ENCODE results near the gene FBXW8. TPM values are rescaled to one million over a fixed set of nuclear protein-coding genes. Genes with fewer than 3 reads are reported as not detected.

FBXW8 gene
- total and polyA plus RNA-seq, 12 donors: 2.4 to 11.3 (median 7.4) TPM

DNA sequence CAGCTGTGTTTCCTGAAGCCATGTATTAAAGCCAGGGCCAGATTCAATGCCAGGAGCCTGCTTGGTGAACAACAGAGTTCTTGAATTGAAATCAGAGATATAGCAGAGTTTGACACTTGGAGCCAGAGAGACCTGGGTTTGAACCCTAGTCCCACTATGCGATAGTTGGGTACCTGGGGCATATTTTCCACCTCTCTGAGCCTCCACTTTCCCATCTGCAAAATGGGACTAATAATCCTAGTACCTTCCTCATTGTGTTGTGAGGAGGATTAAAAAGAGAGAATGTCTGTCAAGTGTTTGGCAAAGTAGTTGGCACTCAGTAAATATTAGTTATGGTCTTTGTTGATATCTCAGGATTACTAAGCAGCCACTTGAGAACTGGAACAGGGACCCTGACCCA, 23.5 kb upstream of the FBXW8 start:
- TF ChIP-seq, protein P1, sequence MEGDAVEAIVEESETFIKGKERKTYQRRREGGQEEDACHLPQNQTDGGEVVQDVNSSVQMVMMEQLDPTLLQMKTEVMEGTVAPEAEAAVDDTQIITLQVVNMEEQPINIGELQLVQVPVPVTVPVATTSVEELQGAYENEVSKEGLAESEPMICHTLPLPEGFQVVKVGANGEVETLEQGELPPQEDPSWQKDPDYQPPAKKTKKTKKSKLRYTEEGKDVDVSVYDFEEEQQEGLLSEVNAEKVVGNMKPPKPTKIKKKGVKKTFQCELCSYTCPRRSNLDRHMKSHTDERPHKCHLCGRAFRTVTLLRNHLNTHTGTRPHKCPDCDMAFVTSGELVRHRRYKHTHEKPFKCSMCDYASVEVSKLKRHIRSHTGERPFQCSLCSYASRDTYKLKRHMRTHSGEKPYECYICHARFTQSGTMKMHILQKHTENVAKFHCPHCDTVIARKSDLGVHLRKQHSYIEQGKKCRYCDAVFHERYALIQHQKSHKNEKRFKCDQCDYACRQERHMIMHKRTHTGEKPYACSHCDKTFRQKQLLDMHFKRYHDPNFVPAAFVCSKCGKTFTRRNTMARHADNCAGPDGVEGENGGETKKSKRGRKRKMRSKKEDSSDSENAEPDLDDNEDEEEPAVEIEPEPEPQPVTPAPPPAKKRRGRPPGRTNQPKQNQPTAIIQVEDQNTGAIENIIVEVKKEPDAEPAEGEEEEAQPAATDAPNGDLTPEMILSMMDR (IDR thresholded peaks at IDR 0.05): no peak
- intact Hi-C loops (cut with DNase I): loop anchor here in 2 of 10 donors (10.0 kb wide), 1 partner anchor 182 kb away; no protein-coding TSS in a partner anchor
- Histone ChIP-seq H3K36me3 (no peaks in the 10 kb centered on the region), H3K4me3 (no peak overlapping the region), H3K4me1 (peaks cover 0 to 7% (median under 1%) of the 10 kb centered on the region in 9 donors), H3K27me3 (peaks cover 0 to 28% (median 17%) of the 10 kb centered on the region in 7 donors), H3K27ac (no peak overlapping the region), H3K9me3 (peaks cover 0 to 7% (median 0%) of the 10 kb centered on the region in 11 donors)
- DNase-seq (no peak), ATAC-seq (no peak)
- WGBS, 2 donors: 83 to 94% methylated on average over 1 of the region's 1 CpG

DNA sequence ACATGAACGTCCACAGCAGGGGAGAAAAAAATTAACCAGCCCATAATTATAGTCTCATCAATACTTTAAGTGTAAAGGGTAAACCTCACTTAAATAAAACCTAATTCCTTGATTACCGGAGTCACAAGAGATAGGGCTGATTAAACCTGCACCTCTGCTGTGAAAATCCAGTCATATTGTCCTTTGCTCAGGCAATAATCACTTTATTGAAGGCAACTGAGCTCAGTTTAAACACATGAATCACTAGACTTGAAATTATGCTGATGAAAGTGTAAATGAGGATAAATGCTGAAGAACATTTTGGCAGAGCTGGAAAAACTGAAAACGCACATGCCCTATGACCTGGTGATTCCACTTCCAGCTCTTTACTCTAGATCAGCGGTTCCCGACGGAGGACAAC, 22.9 kb upstream of the FBXW8 start:
- H3K9me3 ChIP-seq: peaks cover 0 to 7% (median 0%) of the 10 kb centered on the region in 11 donors
- no peaks in the 10 kb centered on the region for H3K36me3 ChIP-seq
- H3K27ac ChIP-seq: no peak overlapping the region
- peaks cover 0 to 4% (median 0%) of the 10 kb centered on the region in 9 donors for H3K4me1 ChIP-seq
- DNase-seq (no peak), ATAC-seq (no peak)
- no peak overlapping the region for H3K4me3 ChIP-seq
- intact Hi-C loops (cut with DNase I): loop anchor here in 2 of 10 donors (10.0 kb wide), 1 partner anchor 183 kb away; no protein-coding TSS in a partner anchor
- 75 to 81% methylated on average over 6 of the region's 6 CpGs for WGBS, 2 donors
- peaks cover 0 to 22% (median 11%) of the 10 kb centered on the region in 7 donors for H3K27me3 ChIP-seq
- TF ChIP-seq, protein P1 (IDR thresholded peaks at IDR 0.05): no peak

DNA sequence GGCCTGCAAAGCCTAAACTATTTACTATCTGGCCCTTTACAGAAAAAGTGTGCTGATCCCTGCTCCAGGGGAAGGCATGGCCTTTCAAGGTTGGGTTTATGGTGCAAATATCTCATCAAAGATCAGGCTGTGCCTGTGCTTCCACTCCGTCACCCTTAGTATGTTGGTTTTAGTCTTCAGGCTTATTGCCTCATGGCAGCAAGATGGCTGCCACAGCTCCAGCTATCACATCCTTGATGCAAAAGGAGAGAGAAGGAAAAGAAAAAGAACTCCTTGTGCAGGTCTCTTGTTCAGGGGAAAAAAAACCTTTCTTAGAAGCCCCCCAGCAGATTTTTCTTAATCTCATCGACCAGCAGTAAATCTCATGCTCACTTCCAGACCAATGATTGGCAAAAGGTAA, 20.4 kb upstream of the FBXW8 start:
- TF ChIP-seq, protein P1 (IDR thresholded peaks at IDR 0.05): no peak
- no peak for ATAC-seq
- Histone ChIP-seq H3K27me3 (no peaks in the 10 kb centered on the region), H3K4me1 (peaks cover 0 to 4% (median 0%) of the 10 kb centered on the region in 9 donors), H3K4me3 (no peak overlapping the region), H3K9me3 (peaks cover 0 to 7% (median 0%) of the 10 kb centered on the region in 11 donors), H3K27ac (no peak overlapping the region), H3K36me3 (no peaks in the 10 kb centered on the region)
- intact Hi-C loops (cut with DNase I): no loop called here
- no peak for DNase-seq
- WGBS, 2 donors: 96 to 97% methylated on average over 2 of the region's 2 CpGs

DNA sequence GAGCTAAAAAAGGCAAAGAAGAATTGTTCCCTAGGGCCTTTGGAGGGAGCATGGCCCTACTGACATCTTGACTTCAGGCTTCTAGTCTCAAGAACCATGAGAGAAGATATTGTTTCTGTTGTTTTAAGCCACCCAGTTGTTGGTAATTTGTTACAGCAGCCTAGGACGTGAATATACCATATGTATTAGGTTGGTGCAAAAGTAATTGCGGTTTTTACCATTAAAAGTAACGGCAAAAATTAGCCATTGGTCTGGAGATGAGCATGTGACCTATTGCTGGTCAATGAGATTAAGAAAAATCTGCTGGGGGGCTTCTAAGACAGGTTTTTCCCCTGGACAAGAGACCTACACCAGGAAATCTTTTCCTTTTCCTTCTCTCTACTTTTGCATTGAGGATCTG, 19.7 kb upstream of the FBXW8 start:
- ATAC-seq (no peak), DNase-seq (no peak)
- no peak overlapping the region for H3K27ac ChIP-seq
- no peaks in the 10 kb centered on the region for H3K36me3 ChIP-seq
- TF ChIP-seq, protein P1 (IDR thresholded peaks at IDR 0.05): no peak
- WGBS, 2 donors: 90 to 91% methylated on average over 3 of the region's 3 CpGs
- intact Hi-C loops (cut with DNase I): no loop called here
- peaks cover 0 to 7% (median 0%) of the 10 kb centered on the region in 11 donors for H3K9me3 ChIP-seq
- peaks cover 0 to under 1% (median 0%) of the 10 kb centered on the region in 7 donors for H3K27me3 ChIP-seq
- no peak overlapping the region for H3K4me3 ChIP-seq
- peaks cover 0 to 4% (median 0%) of the 10 kb centered on the region in 9 donors for H3K4me1 ChIP-seq
